ENCODE measurements around the gene CDK4. TPM values are rescaled to one million over a fixed set of nuclear protein-coding genes. Genes with fewer than 3 reads are reported as not detected.

Gene CDK4
- total and polyA plus RNA-seq, 2 of the 13 experiments (the other 11 are each of a cell fraction or from before 2014, with no cell fraction given), result 191 to 209 TPM

DNA sequence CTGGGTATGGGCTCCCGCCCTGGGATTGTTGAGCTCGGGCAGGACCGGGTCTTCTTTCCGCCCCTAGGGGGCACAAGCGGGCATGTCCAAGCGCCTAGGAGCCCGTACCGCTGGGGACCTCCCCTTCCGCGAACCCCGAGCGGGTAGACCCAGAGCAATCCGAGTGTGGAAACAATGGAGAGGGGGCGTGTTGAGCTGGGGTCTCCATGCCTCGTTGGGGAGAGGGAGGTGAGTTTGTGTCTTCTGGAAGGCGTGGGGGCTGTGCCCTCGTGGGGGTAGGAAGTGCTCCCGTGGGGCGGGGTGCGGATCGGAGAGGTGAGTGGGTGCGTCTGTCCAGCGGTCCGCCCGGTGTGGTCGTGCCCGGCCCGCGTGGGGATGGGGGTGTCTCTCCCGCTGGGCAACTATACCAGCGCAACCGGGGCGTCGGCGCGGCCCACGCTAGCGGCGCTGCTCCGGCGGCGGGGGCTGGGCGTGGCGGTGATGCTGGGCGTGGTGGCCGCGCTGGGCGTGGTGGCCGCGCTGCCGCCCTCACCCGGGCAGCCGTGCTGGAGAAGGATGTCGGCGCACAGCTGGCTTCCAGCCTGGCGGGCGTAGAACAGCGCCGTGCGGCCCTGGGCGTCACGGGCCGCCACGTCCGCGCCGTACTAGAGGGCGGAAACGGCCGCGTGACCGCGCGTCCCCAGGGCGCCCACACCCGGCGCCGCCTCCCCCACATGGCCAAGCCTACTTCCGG is 25.8 kb downstream of the CDK4 start (continued):
- TF ChIP-seq, protein P1, sequence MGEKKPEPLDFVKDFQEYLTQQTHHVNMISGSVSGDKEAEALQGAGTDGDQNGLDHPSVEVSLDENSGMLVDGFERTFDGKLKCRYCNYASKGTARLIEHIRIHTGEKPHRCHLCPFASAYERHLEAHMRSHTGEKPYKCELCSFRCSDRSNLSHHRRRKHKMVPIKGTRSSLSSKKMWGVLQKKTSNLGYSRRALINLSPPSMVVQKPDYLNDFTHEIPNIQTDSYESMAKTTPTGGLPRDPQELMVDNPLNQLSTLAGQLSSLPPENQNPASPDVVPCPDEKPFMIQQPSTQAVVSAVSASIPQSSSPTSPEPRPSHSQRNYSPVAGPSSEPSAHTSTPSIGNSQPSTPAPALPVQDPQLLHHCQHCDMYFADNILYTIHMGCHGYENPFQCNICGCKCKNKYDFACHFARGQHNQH (CRISPR knock-in tag; IDR thresholded peaks at IDR 0.05), result peak; percentile 35; the same call in 1 of the 2 replicates
- TF ChIP-seq, protein P2, sequence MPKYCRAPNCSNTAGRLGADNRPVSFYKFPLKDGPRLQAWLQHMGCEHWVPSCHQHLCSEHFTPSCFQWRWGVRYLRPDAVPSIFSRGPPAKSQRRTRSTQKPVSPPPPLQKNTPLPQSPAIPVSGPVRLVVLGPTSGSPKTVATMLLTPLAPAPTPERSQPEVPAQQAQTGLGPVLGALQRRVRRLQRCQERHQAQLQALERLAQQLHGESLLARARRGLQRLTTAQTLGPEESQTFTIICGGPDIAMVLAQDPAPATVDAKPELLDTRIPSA (CRISPR knock-in tag; IDR thresholded peaks at IDR 0.05; ENCODE audit: borderline replicate concordance), result no peak
- TF ChIP-seq, protein P3, sequence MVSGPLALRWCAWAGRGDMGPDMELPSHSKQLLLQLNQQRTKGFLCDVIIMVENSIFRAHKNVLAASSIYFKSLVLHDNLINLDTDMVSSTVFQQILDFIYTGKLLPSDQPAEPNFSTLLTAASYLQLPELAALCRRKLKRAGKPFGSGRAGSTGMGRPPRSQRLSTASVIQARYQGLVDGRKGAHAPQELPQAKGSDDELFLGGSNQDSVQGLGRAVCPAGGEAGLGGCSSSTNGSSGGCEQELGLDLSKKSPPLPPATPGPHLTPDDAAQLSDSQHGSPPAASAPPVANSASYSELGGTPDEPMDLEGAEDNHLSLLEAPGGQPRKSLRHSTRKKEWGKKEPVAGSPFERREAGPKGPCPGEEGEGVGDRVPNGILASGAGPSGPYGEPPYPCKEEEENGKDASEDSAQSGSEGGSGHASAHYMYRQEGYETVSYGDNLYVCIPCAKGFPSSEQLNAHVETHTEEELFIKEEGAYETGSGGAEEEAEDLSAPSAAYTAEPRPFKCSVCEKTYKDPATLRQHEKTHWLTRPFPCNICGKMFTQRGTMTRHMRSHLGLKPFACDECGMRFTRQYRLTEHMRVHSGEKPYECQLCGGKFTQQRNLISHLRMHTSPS (CRISPR knock-in tag; IDR thresholded peaks at IDR 0.05; ENCODE audit: low read depth), result no peak
- TF ChIP-seq KDM5A (IDR thresholded peaks at IDR 0.05; ENCODE audit: borderline replicate concordance, low read length) (no peak), NR1H2 (CRISPR knock-in tag; IDR thresholded peaks at IDR 0.05; ENCODE audit: borderline replicate concordance, low read depth) (no peak), RFX3 (CRISPR knock-in tag; IDR thresholded peaks at IDR 0.05) (no peak), ADNP (CRISPR knock-in tag; IDR thresholded peaks at IDR 0.05) (no peak), ZNF724P (CRISPR knock-in tag; IDR thresholded peaks at IDR 0.05; ENCODE audit: borderline replicate concordance) (0 out of 2 replicates have a peak, but pooled peaks have one; percentile 39), RFX5 (IDR thresholded peaks at IDR 0.05; ENCODE audit: low read depth, low read length) (no peak), HDAC2 (CRISPR knock-in tag; IDR thresholded peaks at IDR 0.05) (0 out of 2 replicates have a peak, but pooled peaks have one; percentile 12), POGZ (CRISPR knock-in tag; IDR thresholded peaks at IDR 0.05) (0 out of 2 replicates have a peak, but pooled peaks have one; percentile 32), GPN1 (CRISPR knock-in tag; IDR thresholded peaks at IDR 0.05; ENCODE audit: borderline replicate concordance) (no peak), NR2F6 (IDR thresholded peaks at IDR 0.05) (no peak), NR2F6 (CRISPR knock-in tag; IDR thresholded peaks at IDR 0.05) (no peak; the same call in 1 of the 2 replicates), ZNF333 (CRISPR knock-in tag; IDR thresholded peaks at IDR 0.05; ENCODE audit: borderline replicate concordance) (no peak), ZBTB38 (CRISPR knock-in tag; IDR thresholded peaks at IDR 0.05) (peak; percentile 36; the same call in 1 of the 2 replicates), PAX8 (CRISPR knock-in tag; IDR thresholded peaks at IDR 0.05; ENCODE audit: borderline replicate concordance) (no peak)
- TF ChIP-seq, protein P4, sequence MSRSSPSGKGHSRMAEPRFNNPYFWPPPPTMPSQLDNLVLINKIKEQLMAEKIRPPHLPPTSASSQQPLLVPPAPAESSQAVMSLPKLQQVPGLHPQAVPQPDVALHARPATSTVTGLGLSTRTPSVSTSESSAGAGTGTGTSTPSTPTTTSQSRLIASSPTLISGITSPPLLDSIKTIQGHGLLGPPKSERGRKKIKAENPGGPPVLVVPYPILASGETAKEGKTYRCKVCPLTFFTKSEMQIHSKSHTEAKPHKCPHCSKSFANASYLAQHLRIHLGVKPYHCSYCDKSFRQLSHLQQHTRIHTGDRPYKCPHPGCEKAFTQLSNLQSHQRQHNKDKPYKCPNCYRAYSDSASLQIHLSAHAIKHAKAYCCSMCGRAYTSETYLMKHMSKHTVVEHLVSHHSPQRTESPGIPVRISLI (CRISPR knock-in tag; IDR thresholded peaks at IDR 0.05; ENCODE audit: borderline replicate concordance), result no peak
- TF ChIP-seq, protein P5, sequence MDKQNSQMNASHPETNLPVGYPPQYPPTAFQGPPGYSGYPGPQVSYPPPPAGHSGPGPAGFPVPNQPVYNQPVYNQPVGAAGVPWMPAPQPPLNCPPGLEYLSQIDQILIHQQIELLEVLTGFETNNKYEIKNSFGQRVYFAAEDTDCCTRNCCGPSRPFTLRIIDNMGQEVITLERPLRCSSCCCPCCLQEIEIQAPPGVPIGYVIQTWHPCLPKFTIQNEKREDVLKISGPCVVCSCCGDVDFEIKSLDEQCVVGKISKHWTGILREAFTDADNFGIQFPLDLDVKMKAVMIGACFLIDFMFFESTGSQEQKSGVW (CRISPR knock-in tag; IDR thresholded peaks at IDR 0.05; ENCODE audit: borderline replicate concordance), result no peak
- TF ChIP-seq, protein P6, sequence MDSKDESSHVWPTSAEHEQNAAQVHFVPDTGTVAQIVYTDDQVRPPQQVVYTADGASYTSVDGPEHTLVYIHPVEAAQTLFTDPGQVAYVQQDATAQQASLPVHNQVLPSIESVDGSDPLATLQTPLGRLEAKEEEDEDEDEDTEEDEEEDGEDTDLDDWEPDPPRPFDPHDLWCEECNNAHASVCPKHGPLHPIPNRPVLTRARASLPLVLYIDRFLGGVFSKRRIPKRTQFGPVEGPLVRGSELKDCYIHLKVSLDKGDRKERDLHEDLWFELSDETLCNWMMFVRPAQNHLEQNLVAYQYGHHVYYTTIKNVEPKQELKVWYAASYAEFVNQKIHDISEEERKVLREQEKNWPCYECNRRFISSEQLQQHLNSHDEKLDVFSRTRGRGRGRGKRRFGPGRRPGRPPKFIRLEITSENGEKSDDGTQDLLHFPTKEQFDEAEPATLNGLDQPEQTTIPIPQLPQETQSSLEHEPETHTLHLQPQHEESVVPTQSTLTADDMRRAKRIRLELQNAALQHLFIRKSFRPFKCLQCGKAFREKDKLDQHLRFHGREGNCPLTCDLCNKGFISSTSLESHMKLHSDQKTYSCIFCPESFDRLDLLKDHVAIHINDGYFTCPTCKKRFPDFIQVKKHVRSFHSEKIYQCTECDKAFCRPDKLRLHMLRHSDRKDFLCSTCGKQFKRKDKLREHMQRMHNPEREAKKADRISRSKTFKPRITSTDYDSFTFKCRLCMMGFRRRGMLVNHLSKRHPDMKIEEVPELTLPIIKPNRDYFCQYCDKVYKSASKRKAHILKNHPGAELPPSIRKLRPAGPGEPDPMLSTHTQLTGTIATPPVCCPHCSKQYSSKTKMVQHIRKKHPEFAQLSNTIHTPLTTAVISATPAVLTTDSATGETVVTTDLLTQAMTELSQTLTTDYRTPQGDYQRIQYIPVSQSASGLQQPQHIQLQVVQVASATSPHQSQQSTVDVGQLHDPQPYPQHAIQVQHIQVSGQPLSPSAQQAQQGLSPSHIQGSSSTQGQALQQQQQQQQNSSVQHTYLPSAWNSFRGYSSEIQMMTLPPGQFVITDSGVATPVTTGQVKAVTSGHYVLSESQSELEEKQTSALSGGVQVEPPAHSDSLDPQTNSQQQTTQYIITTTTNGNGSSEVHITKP (CRISPR knock-in tag; IDR thresholded peaks at IDR 0.05; ENCODE audit: low read depth), result no peak
